ENCODE data around the gene IFNLR1.

IFNLR1 gene

DNA sequence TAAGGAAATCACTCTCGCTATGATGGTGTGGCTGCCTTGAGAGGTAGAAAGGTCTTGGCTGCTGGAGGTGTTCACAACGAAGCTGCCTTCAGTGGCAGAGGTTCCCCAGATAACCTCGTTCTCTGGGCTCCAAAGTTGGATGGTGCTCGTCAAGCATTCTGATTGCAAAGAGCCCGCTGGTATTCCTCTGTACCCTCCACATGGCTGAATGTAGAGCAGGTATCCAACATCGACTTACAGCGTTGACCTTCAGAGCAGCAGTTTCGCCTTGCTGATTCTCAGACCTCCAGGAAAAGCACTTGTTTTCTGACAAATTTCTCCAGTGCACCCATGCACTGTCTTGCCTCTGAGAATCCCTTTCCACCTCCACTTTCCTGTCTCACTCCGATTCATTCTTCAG, 39.9 kb downstream of the IFNLR1 start:
- DNase-seq (ENCODE audit: low read depth): no peak

DNA sequence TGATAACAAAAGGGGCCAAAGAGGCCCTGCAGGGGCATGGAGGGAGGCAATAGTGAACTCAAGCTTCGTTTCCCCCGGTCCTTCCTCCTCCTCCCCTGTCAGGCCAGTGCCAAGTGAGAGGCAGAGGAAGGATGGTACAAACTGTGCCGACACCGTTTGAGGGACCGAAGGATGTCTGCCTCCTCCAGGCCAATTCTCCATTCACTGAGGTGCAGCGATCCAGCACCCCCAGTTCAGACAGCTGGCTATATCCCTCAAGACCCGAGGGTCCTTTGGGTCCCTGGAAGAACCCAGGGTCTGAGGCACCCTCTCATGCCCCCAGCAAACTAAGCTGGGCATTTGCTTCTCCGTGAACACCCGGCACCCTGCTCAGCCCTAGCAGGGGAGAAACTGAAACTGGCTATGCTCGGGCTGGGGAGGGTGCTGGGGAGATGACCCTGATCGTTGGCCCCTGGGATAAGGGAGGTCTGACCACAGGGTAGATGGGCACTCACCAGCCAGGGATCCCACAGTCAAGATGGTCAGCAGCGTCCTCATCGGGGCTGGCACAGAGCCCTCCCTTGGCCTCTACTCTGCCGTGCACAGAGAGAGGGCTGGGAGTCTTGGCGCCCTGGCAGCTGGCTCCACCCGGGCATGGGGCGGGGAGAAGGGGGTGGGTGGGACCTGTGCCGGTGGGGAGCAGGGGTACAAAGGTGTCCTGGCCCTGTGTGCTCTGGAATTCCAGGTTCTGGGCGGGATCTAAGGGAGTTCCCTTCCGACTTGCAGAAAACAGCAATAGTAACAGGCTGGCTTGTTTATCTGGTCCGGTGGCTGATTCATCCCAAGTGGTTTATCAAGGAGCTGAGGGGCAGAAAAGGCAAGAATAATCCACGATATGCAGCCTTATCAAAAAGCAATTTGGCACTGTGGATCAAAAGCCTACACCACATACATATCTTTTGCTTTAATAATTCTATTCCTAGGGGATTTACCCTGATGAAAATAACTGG, 44.2 kb downstream of the IFNLR1 start, which contains the start of gene IL22RA1:
IL22RA1 (minus strand) TSS at position 595 of the 989 bp plus-strand sequence; CDS start at position 537, 58 bp downstream.
- peak; percentile 31 for DNase-seq (ENCODE audit: low read depth)

DNA sequence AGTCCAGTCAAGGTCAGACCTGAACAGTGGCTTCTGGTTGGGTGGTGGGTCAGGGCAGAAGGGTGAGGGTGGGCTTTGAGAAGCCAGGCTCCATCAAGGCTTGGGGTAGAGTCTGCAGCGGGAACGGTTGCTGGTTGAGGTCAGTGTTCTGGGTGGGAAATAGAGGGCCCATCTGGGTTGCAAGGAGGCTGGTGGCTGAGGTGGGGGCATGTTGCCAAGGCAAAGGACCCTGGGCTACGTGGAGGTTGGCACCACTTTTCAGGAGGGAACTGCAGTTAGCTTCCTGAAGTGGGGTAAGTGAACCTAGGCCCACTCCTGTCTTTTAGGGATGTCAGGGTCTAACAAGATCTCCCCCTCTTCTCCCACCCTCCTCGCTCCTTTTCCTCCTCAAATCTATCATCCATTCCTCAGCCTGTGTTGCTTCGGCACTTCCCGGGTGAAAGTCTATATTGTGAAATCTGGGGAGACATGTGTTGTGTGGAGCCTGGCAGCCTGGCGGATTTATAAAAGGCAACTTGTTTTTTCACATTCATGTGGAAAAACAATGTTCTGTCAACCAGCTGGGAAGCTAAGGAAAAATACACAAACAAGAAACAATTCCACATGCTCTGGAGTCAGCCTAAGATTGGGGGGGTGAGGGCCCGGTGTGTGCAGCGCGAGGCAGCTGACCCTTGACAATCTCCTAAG, 45.6 kb downstream of the IFNLR1 start:
- DNase-seq (ENCODE audit: low read depth): peak; percentile 10

DNA sequence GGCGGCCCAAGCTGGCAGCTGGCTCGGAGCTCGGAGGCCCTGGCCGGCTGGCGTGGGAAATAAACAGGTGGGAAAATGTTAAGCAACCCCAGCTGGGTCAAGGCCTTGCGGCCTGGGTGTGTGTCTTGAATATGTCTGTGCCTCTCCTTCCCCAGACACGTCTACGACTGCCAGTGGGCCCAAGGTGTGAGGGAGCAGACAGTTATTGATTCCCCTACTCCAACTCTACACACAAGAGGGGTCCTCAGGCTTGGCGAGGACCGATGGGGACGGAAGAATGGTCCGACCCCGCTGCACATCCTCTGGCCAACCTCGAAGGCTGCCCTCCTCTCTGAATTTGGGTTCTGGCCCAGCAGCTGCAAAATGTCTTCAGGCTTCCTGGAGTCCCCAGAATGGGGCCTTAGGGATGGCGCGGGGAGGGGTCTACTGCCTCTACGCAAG, 46.3 kb downstream of the IFNLR1 start:
- DNase-seq (ENCODE audit: low read depth): no peak

DNA sequence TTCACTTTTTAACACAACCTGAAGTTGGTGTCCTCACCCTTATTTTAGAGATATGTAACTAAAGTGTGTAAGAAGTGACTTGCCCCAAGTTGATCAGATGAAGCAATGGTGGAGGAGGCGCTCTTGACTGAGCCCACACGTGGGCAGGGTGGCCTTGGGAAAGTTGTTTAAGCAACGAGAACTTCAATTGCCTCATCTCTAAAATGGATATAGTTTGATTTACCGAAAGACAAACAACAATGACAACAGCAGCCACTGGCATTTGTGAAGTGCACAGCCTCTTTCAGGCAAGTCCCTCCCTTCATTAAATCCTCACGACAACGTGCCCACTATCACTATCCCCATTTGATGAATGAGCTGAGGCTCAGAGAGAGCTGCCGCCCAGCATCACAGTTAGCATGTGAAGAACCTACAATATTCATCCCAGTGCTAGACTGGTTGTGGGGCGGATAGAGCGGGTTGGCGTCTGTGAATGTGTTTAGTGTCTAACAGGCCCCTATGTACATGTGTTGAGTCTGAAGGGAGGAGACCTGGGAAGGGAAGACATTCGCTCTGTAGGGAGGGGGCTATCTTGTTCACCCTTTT, 47.2 kb downstream of the IFNLR1 start:
- DNase-seq (ENCODE audit: low read depth): no peak

DNA sequence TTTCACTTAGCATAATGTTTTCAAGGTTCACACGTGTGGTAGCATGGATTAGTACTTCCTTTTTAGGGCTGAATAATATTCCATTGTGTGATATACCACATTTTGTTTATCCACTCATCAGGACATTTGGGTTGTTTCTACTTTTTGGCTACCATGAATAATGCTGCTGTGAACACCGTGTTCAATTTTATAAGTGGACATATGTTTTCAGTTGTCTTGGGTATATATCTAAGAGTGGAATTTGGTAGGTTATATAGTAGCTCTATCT, 47.9 kb downstream of the IFNLR1 start:
- no peak for DNase-seq (ENCODE audit: low read depth)

DNA sequence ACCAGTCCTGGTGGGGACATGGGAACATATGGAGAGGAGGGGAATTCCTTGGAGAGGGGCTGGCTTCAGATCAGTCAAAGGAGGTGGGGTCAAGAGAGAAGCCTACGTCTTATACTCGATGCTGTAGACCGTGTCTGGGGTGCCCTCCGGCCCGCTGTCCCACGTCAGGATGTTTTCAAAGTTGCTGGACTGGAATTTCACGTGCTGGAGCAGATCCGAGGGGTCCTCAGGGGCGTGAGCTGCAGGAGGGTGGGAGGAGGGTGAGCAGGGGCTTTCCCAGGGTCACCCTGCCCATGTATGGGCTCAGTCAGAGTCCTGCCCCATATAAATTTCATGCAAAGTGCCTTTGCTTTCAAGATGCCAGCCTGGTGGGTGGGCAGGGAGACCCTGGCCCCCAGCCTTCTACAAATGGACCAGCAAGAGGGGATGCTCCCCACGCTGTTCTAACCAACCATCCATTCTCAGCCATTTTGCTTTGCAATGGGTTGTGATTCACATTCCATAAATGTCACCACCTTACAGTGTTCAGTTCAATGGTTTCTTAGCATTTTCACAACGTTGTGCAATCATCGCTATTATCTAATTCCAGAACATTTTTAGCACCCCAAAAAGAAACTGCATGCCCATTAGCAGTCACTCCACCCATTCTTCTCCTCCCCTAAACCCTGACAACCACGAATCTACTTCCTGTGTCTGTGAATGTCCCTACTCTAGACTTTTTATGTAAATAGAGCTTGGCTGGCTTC, 48.4 kb downstream of the IFNLR1 start:
- DNase-seq (ENCODE audit: low read depth): no peak

DNA sequence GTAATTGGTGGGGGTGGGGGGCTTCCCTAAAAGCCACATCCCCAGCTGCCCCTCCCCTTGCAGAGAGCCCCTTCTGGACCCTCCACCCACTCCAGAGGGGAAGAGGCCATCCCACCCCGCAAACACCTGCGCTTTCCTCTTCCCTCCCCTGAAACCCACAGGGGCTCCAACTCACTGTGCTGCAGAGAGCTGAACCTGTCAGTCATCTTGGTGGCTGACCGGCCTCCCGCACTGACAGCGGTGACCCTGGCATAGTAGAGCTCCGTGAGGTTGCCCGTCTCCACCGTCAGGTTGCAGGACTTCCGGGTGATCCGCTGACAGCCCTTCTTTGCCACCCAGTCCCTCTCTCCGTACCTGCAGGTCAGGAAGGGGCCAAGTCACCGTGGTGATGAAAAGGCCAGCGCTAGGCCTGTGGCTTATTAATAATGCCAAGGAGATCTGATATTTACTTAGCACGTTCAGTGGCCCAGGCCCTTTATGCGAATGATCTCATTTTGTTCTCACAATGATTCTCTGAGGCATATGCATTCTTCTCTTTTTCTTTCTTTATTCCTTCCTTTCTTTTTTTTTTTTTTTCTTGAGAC, 50.0 kb downstream of the IFNLR1 start:
- no peak for DNase-seq (ENCODE audit: low read depth)

DNA sequence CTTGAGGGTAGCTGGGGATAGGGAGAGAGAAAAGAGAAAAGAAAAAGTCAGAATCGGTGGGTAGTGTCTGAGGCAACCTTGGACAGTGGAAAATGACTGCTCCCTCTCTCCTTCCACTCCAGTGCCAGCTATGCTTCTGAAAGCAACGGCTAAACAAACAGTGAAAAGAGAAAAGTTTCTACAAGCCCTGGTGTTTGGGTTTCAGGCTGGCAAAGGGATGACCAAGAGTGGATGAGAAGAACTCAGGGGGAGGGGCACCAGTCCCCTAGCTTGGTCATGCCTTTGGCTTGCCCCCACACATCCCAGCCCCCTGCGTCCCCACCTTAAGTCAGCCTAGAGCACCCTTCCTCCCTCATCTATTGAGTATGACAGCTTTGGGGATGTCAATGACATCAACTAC, 52.7 kb downstream of the IFNLR1 start:
- no peak for DNase-seq (ENCODE audit: low read depth)

DNA sequence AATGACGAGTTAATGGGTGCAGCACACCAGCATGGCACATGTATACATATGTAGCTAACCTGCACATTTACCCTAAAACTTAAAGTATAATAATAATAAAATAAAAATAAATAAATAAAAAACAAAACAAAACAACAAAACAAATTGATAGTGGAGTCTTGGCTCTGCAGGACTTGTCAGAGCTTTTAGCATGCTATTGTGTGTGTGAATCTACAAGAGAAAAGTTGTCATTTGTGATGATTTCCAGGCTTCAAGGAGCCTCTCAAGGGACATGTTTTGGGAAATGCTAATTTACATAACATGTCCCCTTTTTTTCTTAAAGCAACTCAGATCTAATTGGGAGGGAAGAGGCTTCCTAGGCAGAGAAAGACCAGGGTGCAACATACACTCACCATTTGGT, 53.3 kb downstream of the IFNLR1 start:
- DNase-seq (ENCODE audit: low read depth): no peak

DNA sequence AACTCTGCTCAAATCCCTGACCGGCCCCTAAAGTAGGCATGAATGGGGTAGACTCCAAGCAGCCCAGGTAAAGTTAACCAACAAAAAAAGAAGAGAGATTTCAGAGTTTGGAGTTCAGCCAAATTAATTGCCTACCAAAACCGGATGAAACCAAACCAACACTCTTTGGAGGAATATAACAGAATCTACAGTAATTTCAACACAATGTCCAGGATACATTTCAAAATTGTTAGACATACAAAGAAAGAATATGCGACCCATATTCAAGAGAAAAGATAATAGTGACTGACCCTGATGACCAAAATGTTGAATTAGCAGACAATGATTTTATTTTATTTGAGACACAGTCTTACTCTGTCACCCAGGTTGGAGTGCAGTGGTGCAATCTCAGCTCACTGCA, 56.7 kb downstream of the IFNLR1 start:
- DNase-seq (ENCODE audit: low read depth): no peak

DNA sequence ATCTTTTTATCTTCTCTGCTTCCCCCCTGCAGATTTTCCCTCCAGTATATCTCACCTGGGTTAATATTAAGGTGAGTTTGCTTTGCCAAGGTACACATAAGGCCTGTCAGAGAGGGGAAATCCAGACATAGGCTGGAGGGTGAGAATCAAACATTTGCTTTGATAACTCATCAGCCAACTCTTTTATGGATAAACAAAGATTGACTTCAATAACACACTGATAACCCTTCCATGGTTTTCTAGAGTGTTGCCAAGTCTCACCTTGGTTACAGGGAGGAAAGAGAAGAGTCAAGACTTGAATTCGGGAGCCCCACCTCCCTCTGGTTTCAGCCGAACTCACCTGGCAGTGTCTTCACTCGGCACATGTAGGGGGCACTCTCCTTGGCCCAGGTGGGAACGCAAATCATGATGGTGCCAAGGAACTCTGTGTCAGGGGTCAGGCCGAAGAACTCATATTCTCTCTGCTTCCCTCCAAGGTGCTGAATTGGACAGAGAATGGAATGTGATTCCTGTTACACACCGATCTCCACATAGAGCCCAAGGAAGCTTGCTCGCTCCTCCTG, 59.2 kb downstream of the IFNLR1 start:
- DNase-seq (ENCODE audit: low read depth): no peak

DNA sequence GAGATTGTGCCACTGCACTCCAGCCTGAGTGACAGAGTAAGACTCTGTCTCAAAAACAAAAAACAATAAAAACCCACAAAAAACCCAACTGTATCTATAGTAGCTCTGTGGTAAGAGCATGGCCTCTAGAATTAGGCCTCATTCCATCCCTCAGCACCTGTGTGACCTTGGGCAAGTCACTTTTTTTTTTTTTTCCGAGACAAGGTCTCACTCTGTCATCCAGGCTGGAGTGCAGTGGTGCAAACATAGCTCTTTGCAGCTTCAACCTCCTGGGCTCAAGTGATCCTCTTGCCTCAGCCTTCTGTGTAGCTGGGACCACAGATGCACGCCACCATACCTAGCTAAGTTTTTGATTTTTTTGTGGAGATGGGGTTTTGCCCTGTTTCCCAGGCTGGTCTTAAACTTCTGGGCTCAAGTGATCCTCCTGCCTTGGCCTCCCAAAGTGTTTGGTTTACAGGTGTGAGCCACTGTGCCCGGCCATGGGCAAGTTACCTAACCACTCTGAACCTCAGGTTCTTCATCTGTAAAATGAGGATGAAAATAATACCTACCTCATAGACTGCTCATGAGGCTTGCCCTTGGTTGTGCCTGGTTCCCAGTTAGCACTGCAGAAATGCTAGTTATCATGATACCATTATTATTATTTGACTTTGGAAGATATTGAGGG, 59.8 kb downstream of the IFNLR1 start:
- DNase-seq (ENCODE audit: low read depth): no peak

DNA sequence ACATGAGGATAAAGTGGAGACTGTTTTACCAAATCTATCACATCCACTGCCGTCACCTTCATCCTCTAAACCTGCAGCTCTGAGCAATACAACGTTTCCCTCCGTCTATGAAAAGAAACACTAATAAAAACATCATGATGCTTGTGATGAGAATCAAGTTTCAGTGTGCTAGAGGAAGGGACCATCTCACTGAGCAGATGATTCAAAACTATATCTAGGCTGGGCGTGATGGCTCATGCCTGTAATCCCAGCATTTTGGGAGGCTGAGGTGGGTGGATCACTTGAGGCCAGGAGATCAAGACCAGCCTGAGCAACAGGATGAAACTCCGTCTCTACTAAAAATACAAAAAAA, 60.4 kb downstream of the IFNLR1 start:
- no peak for DNase-seq (ENCODE audit: low read depth)

DNA sequence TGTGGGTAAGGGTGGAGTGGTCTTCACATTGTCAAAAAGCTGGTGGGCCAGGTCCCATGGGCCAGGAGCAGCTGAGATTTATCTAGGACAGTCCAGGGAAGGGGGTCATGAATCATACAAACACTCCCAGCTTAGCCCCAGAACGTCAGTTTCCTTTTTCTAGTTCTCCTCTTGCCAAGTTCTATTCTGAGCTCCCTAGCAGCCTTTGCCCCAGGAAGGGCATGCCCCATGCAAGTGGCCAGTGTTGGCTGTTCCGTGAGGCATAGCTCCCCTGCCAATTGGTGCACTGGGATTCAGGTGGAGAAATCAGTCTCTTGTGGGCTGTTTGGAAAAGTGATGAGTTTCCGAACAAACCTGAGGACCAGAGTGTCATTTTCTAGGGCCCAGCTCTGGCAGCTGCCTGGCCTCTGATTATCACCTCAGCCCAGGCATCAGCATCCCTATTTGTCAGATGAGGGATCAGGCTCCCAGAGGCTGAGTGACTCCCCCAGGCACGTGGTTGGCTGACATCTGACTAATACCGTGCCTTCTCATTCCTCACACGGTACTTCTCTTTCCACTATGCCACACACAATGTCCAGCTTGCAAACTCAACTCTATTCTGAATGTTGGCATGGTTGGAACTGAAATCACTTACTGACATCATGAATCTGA, 60.9 kb downstream of the IFNLR1 start:
- DNase-seq (ENCODE audit: low read depth): peak; percentile 20

DNA sequence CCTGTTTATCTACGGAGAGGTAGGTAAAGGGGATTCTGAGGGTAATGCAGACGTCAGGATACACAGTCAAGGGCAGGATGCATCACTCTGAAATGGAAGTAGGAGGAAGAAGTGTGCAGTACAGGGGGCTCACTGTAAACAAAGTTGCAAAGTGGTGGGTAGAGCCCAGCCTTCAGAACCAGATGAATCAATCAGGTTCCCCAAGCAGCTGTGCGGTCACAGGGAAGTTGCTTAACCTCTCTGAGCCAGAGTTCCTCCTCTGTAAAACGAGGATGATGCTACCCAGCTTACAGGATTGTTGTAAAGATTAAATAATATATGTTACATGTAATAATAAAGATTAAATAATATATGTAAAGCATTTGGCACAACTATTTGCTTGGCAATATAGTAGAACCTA, 61.6 kb downstream of the IFNLR1 start:
- no peak for DNase-seq (ENCODE audit: low read depth)

DNA sequence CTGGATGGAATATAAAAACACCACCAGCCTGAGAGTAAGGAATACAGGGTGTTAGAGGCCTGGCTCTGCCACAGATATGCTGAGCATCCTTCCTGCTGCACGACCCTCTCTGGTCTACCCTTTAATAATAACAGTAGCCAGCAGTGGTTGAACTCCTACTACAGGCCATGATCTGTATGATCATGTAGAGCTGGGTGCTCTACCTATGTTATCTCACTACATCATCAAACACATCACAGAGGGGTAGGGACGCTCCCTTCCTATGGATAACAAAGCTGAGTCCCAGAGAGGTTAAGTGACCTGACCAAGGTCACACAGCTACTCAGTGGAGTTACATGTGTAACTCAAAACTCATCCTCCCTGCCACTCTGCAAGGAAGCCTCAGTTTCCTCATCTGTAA, 62.1 kb downstream of the IFNLR1 start:
- no peak for DNase-seq (ENCODE audit: low read depth)

DNA sequence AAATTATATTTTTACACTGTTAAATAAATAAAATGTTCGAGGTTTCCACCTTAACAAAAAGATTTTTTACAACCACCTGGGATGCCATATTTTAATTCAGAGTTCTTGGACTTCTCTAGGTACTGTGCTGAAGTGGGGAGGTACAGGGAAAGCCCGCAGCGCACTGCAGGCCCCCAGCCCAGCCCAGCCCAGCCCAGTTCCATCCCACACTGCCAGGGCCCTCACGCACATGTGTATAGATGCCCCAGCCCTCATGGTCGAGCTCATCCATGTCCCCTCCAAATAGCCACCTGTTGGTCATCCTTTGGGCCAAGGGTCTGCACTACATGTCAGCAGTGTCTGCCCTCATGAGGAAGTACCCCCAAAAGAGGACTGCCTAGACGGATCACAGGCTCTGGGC, 63.5 kb downstream of the IFNLR1 start:
- DNase-seq (ENCODE audit: low read depth): no peak

DNA sequence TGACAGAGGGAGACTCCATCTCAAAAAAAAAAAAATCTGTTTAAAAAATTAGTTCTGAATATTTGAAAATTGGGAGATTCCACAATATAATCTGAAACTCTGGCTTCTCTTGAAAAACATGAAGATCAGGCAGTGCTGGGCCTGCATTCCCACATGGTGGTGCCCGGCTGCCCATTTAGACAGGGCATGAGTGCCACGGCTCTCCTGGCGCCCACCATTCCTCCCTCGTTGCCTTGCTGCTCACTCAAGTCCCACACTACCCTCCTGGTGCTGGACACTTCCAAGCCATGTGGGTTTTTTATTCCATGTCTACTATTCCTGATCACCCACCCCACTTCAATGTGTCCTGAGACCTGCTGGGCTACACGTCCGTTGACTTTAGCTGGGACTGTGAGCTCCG, 64.3 kb downstream of the IFNLR1 start:
- no peak for DNase-seq (ENCODE audit: low read depth)

DNA sequence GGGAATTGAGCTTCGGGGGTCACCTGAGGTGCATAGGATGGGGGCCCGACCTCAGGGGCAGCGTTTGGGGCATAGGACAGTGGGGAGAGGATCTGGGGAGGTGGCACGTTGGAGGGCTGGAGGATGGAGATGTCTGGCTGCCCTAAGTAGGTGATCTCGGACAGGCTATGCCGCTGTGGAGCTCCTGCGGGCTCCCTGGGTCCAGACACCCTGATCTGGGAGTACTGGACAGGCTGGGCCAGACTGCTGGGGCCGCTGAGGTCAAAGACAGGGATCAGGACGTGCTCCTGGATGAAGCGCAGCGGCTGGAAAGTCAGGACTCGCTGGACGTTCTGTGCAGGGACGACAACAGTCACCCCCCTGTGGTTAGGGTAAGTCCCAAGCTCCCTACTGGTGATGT, 65.7 kb downstream of the IFNLR1 start:
- no peak for DNase-seq (ENCODE audit: low read depth)

DNA sequence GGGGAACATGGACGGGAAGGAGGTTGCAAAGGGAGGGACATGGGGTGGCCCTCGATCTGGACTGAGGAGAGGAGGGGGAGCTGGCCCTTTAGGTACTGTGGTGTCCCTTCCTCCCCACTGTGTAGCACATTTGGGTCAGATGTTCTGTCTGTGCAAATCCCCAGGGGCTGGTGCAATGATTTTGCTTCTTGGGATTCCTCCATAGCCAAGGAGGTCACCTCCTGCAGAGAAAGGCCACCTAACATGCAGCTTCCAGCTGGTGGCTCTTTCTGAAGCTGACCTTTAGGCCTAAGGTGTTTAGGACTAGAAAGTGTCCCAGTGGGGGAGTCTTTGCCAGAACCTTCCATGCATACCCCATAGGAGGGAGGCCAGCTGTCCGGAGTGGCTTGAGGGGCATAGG, 66.1 kb downstream of the IFNLR1 start:
- no peak for DNase-seq (ENCODE audit: low read depth)

All from iris pigment epithelial cell (primary cell).